Heart left ventricle (tissue), 16 donors: Measurements from ENCODE around the gene SLC16A14. TPM values are rescaled to one million over a fixed set of nuclear protein-coding genes. Genes with fewer than 3 reads are reported as not detected.

Experiments
- ATAC-seq, 4 donors: fragments of 200-7000 bp; cut with Tn5 transposase; one replicate each; pipeline ENCODE4 v1.9.1; 2020 to 2022; ENCODE audit warnings: moderate library complexity in 4 of 4, mild to moderate bottlenecking in 3 of 4, moderate number of reproducible peaks in 1 of 4
- DNase-seq, 5 donors: peaks; one replicate each; pipeline ENCODE4 v3.0.0-alpha.2; 2020
- H3K27ac ChIP-seq, 12 donors: fragments of 200-600 bp; sonication (generic) in 4 of 12; one replicate each; pipeline versions ENCODE4 v1.5.0 to v1.8.0; 2016 to 2022; ENCODE audit warnings: mild to moderate bottlenecking in 2 of 12
- H3K27me3 ChIP-seq, 9 donors: fragments of 200-600 bp; sonication (generic) in 2 of 9; one replicate each; pipeline versions ENCODE4 v1.5.1 to v1.8.0; 2016 to 2022; ENCODE audit warnings: mild to moderate bottlenecking in 3 of 9
- H3K36me3 ChIP-seq, 9 donors: fragments of 200-600 bp; sonication (generic) in 2 of 9; one replicate each; pipeline versions ENCODE4 v1.5.0 to v1.8.0; 2018 to 2022; ENCODE audit warnings: mild to moderate bottlenecking in 2 of 9
- H3K4me1 ChIP-seq, 12 donors: fragments of 200-600 bp; sonication (generic) in 4 of 12; one replicate each; pipeline versions ENCODE4 v1.5.0 to v1.8.0; 2016 to 2022; ENCODE audit warnings: mild to moderate bottlenecking in 3 of 12
- H3K4me3 ChIP-seq, 12 donors: fragments of 200-600 bp; sonication (generic) in 4 of 12; one replicate each; pipeline versions ENCODE4 v1.5.0 to v1.8.0; 2017 to 2022; ENCODE audit warnings: mild to moderate bottlenecking in 9 of 12, moderate library complexity in 4 of 12
- H3K9me3 ChIP-seq, 12 donors: fragments of 200-600 bp; sonication (generic) in 4 of 12; one replicate each; pipeline versions ENCODE4 v1.5.0 to v1.8.0; 2016 to 2022; ENCODE audit warnings: mild to moderate bottlenecking in 1 of 12
- CTCF ChIP-seq, 12 donors: fragments of 200-600 bp; sonication (generic) in 4 of 12; IDR thresholded peaks; one replicate each; pipeline versions ENCODE4 v1.5.0 to v1.8.0; 2018 to 2022; ENCODE audit warnings: antibody characterized with exemption in 12 of 12, mild to moderate bottlenecking in 5 of 12
- POLR2A ChIP-seq, 2 donors: fragments of 450-650 bp; IDR thresholded peaks; one replicate each; pipeline ENCODE4 v1.6.1; 2017; ENCODE audit warnings: antibody characterized with exemption in 2 of 2, mild to moderate bottlenecking in 2 of 2, moderate library complexity in 2 of 2
- WGBS, 4 donors: extraction: QIAGEN DNeasy Blood & Tissue Kit in 2 of 4; methylation state at CpG; one replicate each; pipeline versions ENCODE4 v1.1.5 to v1.1.7; 2013 to 2018; 5-methylcytosine and 5-hydroxymethylcytosine counted together
- intact Hi-C, 10 donors: fragments of 100-400 bp; cut with DNase I; formaldehyde crosslinking; loops; one replicate each; pipeline versions ENCODE4 v1.11.1 to v1.14.2; 2022
- polyA plus RNA-seq, 2 donors: library from polyadenylated mRNA; stranded (reverse); fragments of 200-250 nt; gene quantifications; one replicate each; pipeline ENCODE4 v1.2.3, GENCODE V29; 2013
- total RNA-seq, 9 donors: library from RNA; depleted of rRNA in 2 of 9; stranded (reverse); fragments of >200 nt in 2 of 9; fragmentation: NEBNext Ultra II Directional in 3 of 9; extraction: Animal tissue kit (Norgen Biotek cat#: 25700) in 3 of 9; gene quantifications; one replicate each; pipeline versions ENCODE4 v1.1.0 to v1.2.4, GENCODE V29; 2016 to 2023
- donor health status: ischemic (EF 13 %, LVEDD 7.1; RV severe dilation, severe dysfunction).
- donor health status: healthy with polysubstance abuse.
- donor health status: DM: no; HTN: yes; CAD: no.
- donor health status: DM: no; HTN: no; CAD: no.
- donor health status: ischemic (EF 25% LVEDD 6.9; RV normal size, moderate dysfunction).
- donor health status: ischemic (EF 25% LVEDD 5.7; RV mildly dilated, moderate dysfunction).
- donor health status: healthy.
- donor health status: DM: yes; HTN: yes; CAD: no.
- donor health status: ischemic (EF 35%, LVEDD 5.7; RV mildly dilated, moderate dysfunction).
- donor health status: nonischemic (EF 11% LVEDD 7.7; RV severe dilation, severe dysfunction).
- donor health status: DM: yes; HTN: yes; CAD: no.
- donor health status: PGD.
- donor health status: ischemic (EF 29% LVEDD 5.4; RV normal size, mild dysfunction).
- donor health status: nonischemic (EF 23%, LVEDD 6.1; RV moderate dilation, normal function).

The SLC16A14 gene
- total and polyA plus RNA-seq, 11 donors = 0.53 to 5.2 (median 3.1) TPM

DNA sequence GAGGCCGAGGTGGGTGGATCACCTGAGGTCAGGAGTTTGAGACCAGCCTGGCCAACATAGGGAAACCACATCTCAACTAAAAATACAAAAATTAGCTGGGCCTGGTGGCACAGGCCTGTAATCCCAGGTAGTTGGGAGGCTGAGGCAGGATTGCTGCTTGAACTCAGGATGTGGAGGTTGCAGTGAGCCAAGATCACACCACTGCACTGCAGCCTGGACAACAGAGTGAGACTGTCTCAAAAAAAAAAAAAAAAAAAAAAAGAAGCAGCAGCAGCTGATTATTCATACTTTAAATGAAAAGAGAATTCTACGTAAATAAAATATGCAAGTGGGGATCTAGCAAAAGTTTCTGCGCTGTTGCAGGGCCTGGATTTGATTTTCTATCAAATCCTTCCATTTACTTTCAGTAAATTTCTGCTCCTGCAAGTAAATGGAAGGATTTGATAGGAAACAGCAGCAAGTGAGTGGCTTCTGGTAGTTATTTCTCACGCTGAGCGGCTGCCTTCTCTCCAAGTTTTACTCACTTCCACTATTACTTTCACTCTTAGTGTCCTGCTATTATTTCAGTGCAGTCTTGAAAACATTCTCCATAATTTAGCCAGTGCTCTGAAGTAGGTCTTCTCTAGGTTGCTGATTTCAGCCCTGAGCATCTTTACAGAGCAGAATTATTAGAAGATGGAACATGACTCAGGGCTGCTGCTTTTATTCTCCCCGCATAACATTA lies 68.4 kb downstream of the SLC16A14 start:
- Histone ChIP-seq H3K27ac (no peak overlapping the region), H3K9me3 (no peaks in the 10 kb centered on the region), H3K36me3 (no peaks in the 10 kb centered on the region), H3K4me3 (no peak overlapping the region), H3K4me1 (no peaks in the 10 kb centered on the region), H3K27me3 (no peaks in the 10 kb centered on the region)
- DNase-seq (no peak), ATAC-seq (no peak)
- intact Hi-C loops = no loop called here
- 92 to 95% (median 94%) methylated on average over 6 of the region's 6 CpGs for WGBS, 4 donors
- TF ChIP-seq POLR2A (IDR thresholded peaks at IDR 0.05) = no peak
- no peak for TF ChIP-seq CTCF (IDR thresholded peaks at IDR 0.05)

DNA sequence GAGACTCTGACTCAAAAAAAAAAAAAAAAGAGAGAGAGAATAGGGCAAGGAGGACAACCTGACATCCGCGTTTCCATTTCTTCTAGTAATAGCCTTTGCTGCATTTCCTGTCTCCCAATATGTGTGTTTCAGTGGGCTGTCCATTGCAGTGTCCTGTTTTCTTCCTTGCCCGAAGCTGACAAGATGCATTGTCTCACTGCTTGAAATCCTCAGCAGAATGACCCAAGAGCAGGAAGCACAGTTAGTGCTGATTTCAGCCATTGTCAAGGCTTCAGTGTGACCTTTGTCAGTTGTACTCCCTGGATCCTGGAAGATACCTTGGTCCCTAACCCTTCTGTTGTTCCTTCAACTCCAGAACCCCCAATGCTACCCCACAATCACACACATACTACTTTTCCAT lies 71.2 kb downstream of the SLC16A14 start:
- H3K36me3 ChIP-seq = no peaks in the 10 kb centered on the region
- H3K27me3 ChIP-seq = no peaks in the 10 kb centered on the region
- H3K27ac ChIP-seq = no peak overlapping the region
- no peak overlapping the region for H3K4me3 ChIP-seq
- H3K9me3 ChIP-seq = no peaks in the 10 kb centered on the region
- DNase-seq (no peak), ATAC-seq (no peak)
- TF ChIP-seq CTCF (IDR thresholded peaks at IDR 0.05) = no peak
- no peak for TF ChIP-seq POLR2A (IDR thresholded peaks at IDR 0.05)
- WGBS, 4 donors = 63 to 79% (median 72%) methylated on average over 3 of the region's 3 CpGs
- no peaks in the 10 kb centered on the region for H3K4me1 ChIP-seq
- intact Hi-C loops = no loop called here

DNA sequence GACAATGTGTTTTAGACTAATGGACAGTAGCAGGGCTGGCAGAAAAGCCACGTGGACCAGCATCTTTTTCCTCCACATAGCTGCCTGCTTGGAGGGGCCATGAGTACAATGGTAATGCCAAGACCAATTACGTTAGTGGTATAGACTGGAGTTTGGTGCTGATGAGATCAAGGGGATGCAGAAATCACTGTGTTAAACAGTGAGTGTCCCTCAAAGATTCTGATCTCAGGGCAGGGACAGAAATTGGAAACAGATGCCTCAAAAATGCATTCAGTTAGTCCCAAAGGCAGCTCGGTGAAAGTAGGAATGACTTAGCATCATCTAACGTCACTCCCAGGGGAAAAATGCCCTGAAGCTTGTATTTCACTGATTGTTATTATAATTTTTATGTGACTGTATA lies 72.4 kb downstream of the SLC16A14 start:
- Histone ChIP-seq H3K27me3 (no peaks in the 10 kb centered on the region), H3K9me3 (peaks cover 0 to 6% (median 0%) of the 10 kb centered on the region in 12 donors), H3K27ac (no peak overlapping the region), H3K4me3 (no peak overlapping the region), H3K4me1 (no peaks in the 10 kb centered on the region), H3K36me3 (no peaks in the 10 kb centered on the region)
- WGBS, 4 donors = 85 to 92% (median 86%) methylated on average over 4 of the region's 4 CpGs
- intact Hi-C loops = no loop called here
- TF ChIP-seq POLR2A (IDR thresholded peaks at IDR 0.05) = no peak
- no peak for TF ChIP-seq CTCF (IDR thresholded peaks at IDR 0.05)
- ATAC-seq = no peak
- no peak for DNase-seq

DNA sequence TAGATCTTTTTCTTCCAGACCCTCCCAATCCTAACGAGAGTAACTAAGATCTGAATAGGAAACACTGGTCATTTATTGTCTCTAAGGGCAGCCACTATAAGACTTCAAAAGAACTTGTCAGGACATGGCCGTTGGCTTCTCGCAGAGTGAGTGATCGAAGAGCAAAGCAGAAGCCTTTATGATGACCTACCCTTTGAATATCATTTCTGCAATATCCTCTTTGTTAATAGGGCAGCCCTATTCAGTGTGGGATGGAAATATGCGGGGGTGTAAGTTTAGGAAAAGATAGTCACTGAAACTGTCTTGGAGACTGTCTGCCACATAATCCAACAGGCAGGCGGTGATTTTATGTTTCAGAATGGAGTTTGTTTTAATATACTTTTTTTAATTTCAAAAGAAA lies 75.5 kb downstream of the SLC16A14 start:
- DNase-seq (no peak), ATAC-seq (no peak)
- 82 to 88% (median 83%) methylated on average over 6 of the region's 6 CpGs for WGBS, 4 donors
- H3K27ac ChIP-seq = no peak overlapping the region
- TF ChIP-seq POLR2A (IDR thresholded peaks at IDR 0.05) (no peak), CTCF (IDR thresholded peaks at IDR 0.05) (no peak)
- H3K4me3 ChIP-seq = no peak overlapping the region
- no peaks in the 10 kb centered on the region for H3K36me3 ChIP-seq
- peaks cover 0 to 8% (median 0%) of the 10 kb centered on the region in 12 donors for H3K9me3 ChIP-seq
- intact Hi-C loops = no loop called here
- H3K4me1 ChIP-seq = no peaks in the 10 kb centered on the region
- no peaks in the 10 kb centered on the region for H3K27me3 ChIP-seq

Other genes starting within 250 kb of the SLC16A14 start
- gene TRIP12, start 146.9 kb downstream of the SLC16A14 start, total RNA-seq = 100 to 1,000 TPM in 8 of 9 donors, 10 to 100 TPM in 1; 90.3 to 245 (median 208) TPM
- 10 to 100 TPM; 16.1 to 82.3 TPM for gene TRIP12, start 146.9 kb downstream of the SLC16A14 start, polyA plus RNA-seq
- 1 to 10 TPM in 5 of 9 donors, under 1 TPM in 4; 0.69 to 1.9 (median 1.1) TPM for gene FBXO36, start 146.4 kb downstream of the SLC16A14 start, total RNA-seq
- 1 to 10 TPM in 1 of 2 donors, under 1 TPM in 1; 0.23 to 1.7 TPM for gene FBXO36, start 146.4 kb downstream of the SLC16A14 start, polyA plus RNA-seq
- 10 to 100 TPM in 5 of 9 donors, 1 to 10 TPM in 4; 7.1 to 44.7 (median 10.7) TPM for gene SP110, start 151.1 kb upstream of the SLC16A14 start, total RNA-seq
- gene SP110, start 151.1 kb upstream of the SLC16A14 start, polyA plus RNA-seq = 1 to 10 TPM; 7.1 to 8.3 TPM
- 1 to 10 TPM in 3 of 9 donors, under 1 TPM in 6; 0.46 to 9.6 (median 0.62) TPM for gene SP140, start 156.8 kb upstream of the SLC16A14 start, total RNA-seq
- under 1 TPM; 0.46 to 0.69 TPM for gene SP140, start 156.8 kb upstream of the SLC16A14 start, polyA plus RNA-seq